K562 (cell line): Measurements from ENCODE around the gene LRPAP1. TPM values are rescaled to one million over a fixed set of nuclear protein-coding genes. Genes with fewer than 3 reads are reported as not detected.
A peak's percentile ranks its signal among the peaks of the same experiment; 100 is the strongest.

ENCODE experiments used
- ATAC-seq: fragments of 200-7000 bp; cut with Tn5 transposase; 3 replicates; pipeline ENCODE4 v1.9.1; 2020; ENCODE audit warnings: moderate library complexity
- BruUV-seq: library from RNA; stranded (reverse); fragments of 400-500 nt; replicated peaks from 2 replicates; lab custom pipeline; 2021; lab: Mats Ljungman, UMichigan
- CTCF ChIA-PET: fragments of 300-600 bp; formaldehyde crosslinking; extraction: SDS; loops from one replicate; lab custom pipeline; 2021; ENCODE audit warnings: low intra/inter-chr PET ratio; lab: Yijun Ruan, JAX
- POLR2A ChIA-PET: fragments of 300-600, 350-650 bp; sonication (Branson Sonifier 250); formaldehyde crosslinking; extraction: SDS; loops from one replicate; lab custom pipeline; 2021; ENCODE audit warnings: antibody characterized with exemption, inconsistent platforms; lab: Yijun Ruan, JAX
- DNase-seq, 4 experiments: peaks; one replicate each; pipeline versions ENCODE4 v3.0.0 to v3.0.0-alpha.2; 2011 to 2018; ENCODE audit warnings: low spot score in 3 of 4, mixed read lengths in 3 of 4; ENCODE audit errors: extremely low read depth in 1 of 4
- FAIRE-seq: peaks from 2 replicates; lab custom pipeline; 2011; peaks lifted over from hg19 to GRCh38; lab: Jason Lieb, UNC
- H2AFZ ChIP-seq: 2 replicates; pipeline ENCODE4 v1.6.0; 2011; ENCODE audit warnings: low read depth, low read length, control low read depth, inconsistent platforms
- H3K27ac ChIP-seq: fragments of 200-600 bp; 3 replicates; pipeline ENCODE4 v1.8.0; 2011; ENCODE audit warnings: low read depth, mild to moderate bottlenecking, control low read depth, inconsistent platforms, low read length, moderate library complexity, mixed read lengths; ENCODE audit errors: extremely low read depth
- H3K27me3 ChIP-seq, 2 experiments: fragments of 300-600 bp in 1 of 2; 2 replicates in 1 of 2; 3 replicates in 1 of 2; pipeline versions ENCODE4 v1.6.0 to v1.8.0; 2011; ENCODE audit warnings: inconsistent platforms in 2 of 2, low read length in 2 of 2, mild to moderate bottlenecking in 1 of 2, mixed read lengths in 1 of 2, moderate library complexity in 1 of 2; ENCODE audit not compliant: control insufficient read depth in 2 of 2, insufficient read depth in 2 of 2
- H3K36me3 ChIP-seq: fragments of 300-600 bp; 3 replicates; pipeline ENCODE4 v1.8.0; 2011; ENCODE audit warnings: mild to moderate bottlenecking, low read length, inconsistent platforms; ENCODE audit not compliant: control insufficient read depth, insufficient read depth
- H3K4me1 ChIP-seq, 2 experiments: fragments of 200-600 bp in 1 of 2; replicated peaks in 1 of 2; 2 replicates in 1 of 2; 3 replicates in 1 of 2; pipeline versions ENCODE4 v1.5.1 to v1.8.0; 2011; ENCODE audit warnings: inconsistent platforms in 2 of 2, low read length in 2 of 2, mild to moderate bottlenecking in 1 of 2, mixed read lengths in 1 of 2, moderate library complexity in 1 of 2; ENCODE audit not compliant: control insufficient read depth in 2 of 2, insufficient read depth in 2 of 2
- H3K4me2 ChIP-seq: 2 replicates; pipeline ENCODE4 v1.6.1; 2011; ENCODE audit warnings: low read length, control low read depth, inconsistent platforms, mixed read lengths; ENCODE audit not compliant: insufficient read depth
- H3K4me3 ChIP-seq: fragments of 200-600 bp; sonication (generic), shearing (Covaris generic); 2 replicates; pipeline ENCODE4 v1.5.1; 2016; ENCODE audit warnings: control low read depth, inconsistent platforms
- H3K79me2 ChIP-seq: fragments of 200-600 bp; 3 replicates; pipeline ENCODE4 v1.8.0; 2011; ENCODE audit warnings: low read length, inconsistent platforms; ENCODE audit not compliant: control insufficient read depth, insufficient read depth
- H3K9ac ChIP-seq, 2 experiments: 2 replicates each; pipeline versions ENCODE4 v1.6.0 to v1.6.1; 2011; ENCODE audit warnings: low read depth in 2 of 2, low read length in 2 of 2, control low read depth in 1 of 2, inconsistent platforms in 1 of 2, mild to moderate bottlenecking in 1 of 2, mixed read lengths in 1 of 2; ENCODE audit not compliant: insufficient read depth in 1 of 2
- H3K9me1 ChIP-seq: one replicate; pipeline ENCODE4 v1.6.0; 2011; ENCODE audit warnings: inconsistent platforms, mild to moderate bottlenecking, low read length, moderate library complexity; ENCODE audit not compliant: control insufficient read depth, insufficient read depth
- H3K9me3 ChIP-seq: replicated peaks from 2 replicates; pipeline ENCODE4 v1.5.1; 2011; ENCODE audit warnings: low read depth, low read length, inconsistent platforms; ENCODE audit not compliant: control insufficient read depth, insufficient read depth
- H4K20me1 ChIP-seq: replicated peaks from 2 replicates; pipeline ENCODE4 v1.6.1; 2011; ENCODE audit warnings: low read length, inconsistent platforms, mixed read lengths; ENCODE audit not compliant: control insufficient read depth, insufficient read depth
- ETV1 ChIP-seq: fragments of 450-650 bp; conservative IDR thresholded peaks from 2 replicates; pipeline ENCODE4 v1.6.1; 2016; ENCODE audit warnings: missing genetic modification characterization, control low read depth, low read depth, missing compliant biosample characterization
- HNRNPUL1 ChIP-seq: fragments of 200-400 bp; formaldehyde crosslinking; IDR thresholded peaks from 2 replicates; pipeline ENCODE4 v1.6.1; 2017; ENCODE audit warnings: low read length
- NUFIP1 ChIP-seq: fragments of 450-650 bp; IDR thresholded peaks from 2 replicates; pipeline ENCODE4 v1.6.1; 2018; ENCODE audit not compliant: partially characterized antibody
- RBM15 ChIP-seq: fragments of 200-400 bp; formaldehyde crosslinking; IDR thresholded peaks from 2 replicates; pipeline ENCODE4 v1.6.1; 2018; ENCODE audit warnings: mild to moderate bottlenecking, low read length, moderate library complexity; ENCODE audit not compliant: insufficient read depth
- SMAD4 ChIP-seq: fragments of 250-450 bp; sonication (Bioruptor Pico); conservative IDR thresholded peaks from 2 replicates; pipeline ENCODE4 v1.8.0; 2021; ENCODE audit warnings: inconsistent platforms, mild to moderate bottlenecking, moderate library complexity
- XRCC4 ChIP-seq: IDR thresholded peaks from one replicate; pipeline ENCODE4 v1.6.1; 2011; ENCODE audit not compliant: insufficient read depth, insufficient read length; ENCODE audit errors: extremely low read depth
- ZBTB8A ChIP-seq: fragments of 450-650 bp; IDR thresholded peaks from 2 replicates; pipeline ENCODE4 v1.6.1; 2018; ENCODE audit warnings: mild to moderate bottlenecking, moderate library complexity; ENCODE audit not compliant: partially characterized antibody
- ZNF717 ChIP-seq: fragments of 250-450 bp; sonication (Bioruptor Pico); IDR thresholded peaks from 2 replicates; pipeline ENCODE4 v1.5.0; 2021
- ZNF764 ChIP-seq: fragments of 250-450 bp; sonication (Bioruptor Pico); IDR thresholded peaks from 2 replicates; pipeline ENCODE4 v1.4.0; 2020; ENCODE audit warnings: low read depth, mild to moderate bottlenecking, moderate library complexity
- WGBS: fragments of 100-300 bp; shearing (Covaris generic); methylation state at CpG from one replicate; pipeline ENCODE4 v1.1.6; 2016; ENCODE audit warnings: low coverage, mixed read lengths; ENCODE audit not compliant: insufficient coverage; ENCODE audit errors: missing lambda C conversion rate; 5-methylcytosine and 5-hydroxymethylcytosine counted together
- in situ Hi-C: fragments of 300-500 bp; cut with MboI; formaldehyde crosslinking; loops from 4 replicates; pipeline ENCODE4 v1.15.0; 2018; ENCODE audit warnings: inconsistent platforms, mixed read lengths
- intact Hi-C: fragments of 100-400 bp; cut with micrococcal nuclease; formaldehyde crosslinking; loops from 2 replicates; pipeline ENCODE4 v1.14.2; 2022
- polyA plus RNA-seq, 8 experiments: library from polyadenylated mRNA; depleted of rRNA in 4 of 8; stranded (reverse) in 5 of 8; unstranded in 3 of 8; fragments of >200 nt; fragmentation: Nextera tagmentation in 2 of 8; fragmentation: Illumina TruSeq in 1 of 8; extraction: Ambion mirVana in 2 of 8; extraction: Trizol in 1 of 8; gene quantifications; 2 replicates each; pipeline versions ENCODE4 v1.2.1 to v1.2.3, GENCODE V29; 2011 to 2014; ENCODE audit warnings: inconsistent platforms in 1 of 8, missing spikeins in 1 of 8
- total RNA-seq, 7 experiments: library from RNA; depleted of rRNA in 6 of 7; stranded (reverse); fragments of >200 nt in 6 of 7; fragmentation: Illumina TruSeq in 2 of 7; extraction: Trizol in 2 of 7; gene quantifications; 2 replicates each; pipeline versions ENCODE4 v1.2.1 to v1.2.3, GENCODE V29; 2011 to 2021; ENCODE audit warnings: low replicate concordance in 1 of 7
- TF ChIP-seq, protein P1 (sequence below): sonication (generic); formaldehyde crosslinking; IDR thresholded peaks from 2 replicates; pipeline ENCODE4 v1.8.1; 2023; ENCODE audit warnings: missing genetic modification reagents, mild to moderate bottlenecking, borderline replicate concordance
- TF ChIP-seq, protein P2 (sequence below): fragments of 250-450 bp; sonication (Bioruptor Pico); IDR thresholded peaks from 2 replicates; pipeline ENCODE4 v1.5.0; 2020; ENCODE audit warnings: mild to moderate bottlenecking
- TF ChIP-seq, protein P3 (sequence below): sonication (generic); formaldehyde crosslinking; IDR thresholded peaks from 2 replicates; pipeline ENCODE4 v1.5.0; 2020; ENCODE audit warnings: missing genetic modification reagents

Gene LRPAP1
- total and polyA plus RNA-seq, 9 of the 15 experiments (the other 6 are each of a cell fraction or from before 2014, with no cell fraction given), result 1.1 to 75.5 (median 41.8) TPM

DNA sequence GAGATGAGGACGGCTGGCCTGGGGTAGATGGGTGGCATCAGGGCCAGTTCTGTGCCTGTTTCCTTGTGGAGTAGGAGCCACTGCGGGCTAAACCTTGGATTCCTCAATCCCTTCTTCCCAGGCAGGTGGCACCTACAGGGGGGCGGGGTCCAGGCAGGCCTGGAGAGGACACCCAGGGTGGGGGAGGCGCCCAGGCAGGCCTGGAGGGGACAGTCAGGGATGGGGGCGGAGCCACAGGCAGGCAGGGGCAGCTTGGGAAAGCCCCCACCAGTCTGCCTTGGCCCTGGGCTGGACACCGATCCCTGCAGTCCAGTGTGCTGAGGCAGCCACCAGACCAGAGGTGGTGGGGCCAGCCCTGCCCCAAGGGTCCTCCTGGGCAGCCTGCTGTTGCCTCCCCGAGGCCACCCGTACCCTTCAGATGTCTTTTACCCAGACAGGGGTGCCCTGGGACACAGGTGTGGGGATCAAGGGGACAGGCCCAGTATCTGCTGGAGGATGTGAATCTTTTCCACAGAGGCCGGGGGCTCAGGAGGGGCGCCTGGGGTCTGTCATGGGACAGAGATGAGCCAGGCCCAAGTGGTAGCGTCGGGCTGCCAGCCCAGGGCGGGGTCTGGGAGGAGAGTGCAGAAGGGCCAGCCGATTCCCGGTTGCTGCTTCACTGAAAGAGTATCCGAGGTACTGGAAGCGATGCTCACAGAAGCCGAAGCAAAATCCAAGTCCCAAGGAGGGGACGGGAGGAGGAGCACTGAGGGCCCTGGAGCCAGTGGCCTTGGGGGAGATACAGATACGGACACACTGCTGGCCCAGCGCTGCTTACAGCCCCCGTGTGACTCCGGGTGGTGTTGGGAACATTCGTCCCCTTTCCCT is 34.5 kb downstream of the LRPAP1 start:
- WGBS, result 25% methylated on average over 24 of the region's 24 CpGs
- Histone ChIP-seq H3K27ac (no peak overlapping the region), H3K4me1 (peaks cover 0 to 76% of the 10 kb centered on the region in 2 experiments; a peak in 2 of 5 replicates), H3K4me3 (no peak overlapping the region), H3K9ac (peak overlapping the region in 1 of 2 experiments; percentile 35; a peak in 1 of 4 replicates), H3K79me2 (no peaks in the 10 kb centered on the region), H3K27me3 (peaks cover 11 to 39% of the 10 kb centered on the region in 2 experiments), H3K9me1 (no peaks in the 10 kb centered on the region), H4K20me1 (peaks cover 27% of the 10 kb centered on the region; the same call in 1 of the 2 replicates), H3K36me3 (0 out of 3 replicates have a peak, but pooled peaks cover 3% of the 10 kb centered on the region), H3K9me3 (no peaks in the 10 kb centered on the region), H3K4me2 (no peak overlapping the region), H2AFZ (no peak overlapping the region)
- ChIA-PET CTCF (no interaction called here), POLR2A (interaction anchor here (0.8 kb wide), 1 partner anchor 369 kb away, joined by 3 read pairs; no protein-coding TSS in a partner anchor)
- intact Hi-C loops, result no loop called here
- no TSS peak for BruUV-seq
- ATAC-seq, result peak; percentile 36
- FAIRE-seq, result no peak
- peak; percentile 30 to 59 (median 54) for DNase-seq
- in situ Hi-C loops, result no loop called here
- TF ChIP-seq, protein P1, sequence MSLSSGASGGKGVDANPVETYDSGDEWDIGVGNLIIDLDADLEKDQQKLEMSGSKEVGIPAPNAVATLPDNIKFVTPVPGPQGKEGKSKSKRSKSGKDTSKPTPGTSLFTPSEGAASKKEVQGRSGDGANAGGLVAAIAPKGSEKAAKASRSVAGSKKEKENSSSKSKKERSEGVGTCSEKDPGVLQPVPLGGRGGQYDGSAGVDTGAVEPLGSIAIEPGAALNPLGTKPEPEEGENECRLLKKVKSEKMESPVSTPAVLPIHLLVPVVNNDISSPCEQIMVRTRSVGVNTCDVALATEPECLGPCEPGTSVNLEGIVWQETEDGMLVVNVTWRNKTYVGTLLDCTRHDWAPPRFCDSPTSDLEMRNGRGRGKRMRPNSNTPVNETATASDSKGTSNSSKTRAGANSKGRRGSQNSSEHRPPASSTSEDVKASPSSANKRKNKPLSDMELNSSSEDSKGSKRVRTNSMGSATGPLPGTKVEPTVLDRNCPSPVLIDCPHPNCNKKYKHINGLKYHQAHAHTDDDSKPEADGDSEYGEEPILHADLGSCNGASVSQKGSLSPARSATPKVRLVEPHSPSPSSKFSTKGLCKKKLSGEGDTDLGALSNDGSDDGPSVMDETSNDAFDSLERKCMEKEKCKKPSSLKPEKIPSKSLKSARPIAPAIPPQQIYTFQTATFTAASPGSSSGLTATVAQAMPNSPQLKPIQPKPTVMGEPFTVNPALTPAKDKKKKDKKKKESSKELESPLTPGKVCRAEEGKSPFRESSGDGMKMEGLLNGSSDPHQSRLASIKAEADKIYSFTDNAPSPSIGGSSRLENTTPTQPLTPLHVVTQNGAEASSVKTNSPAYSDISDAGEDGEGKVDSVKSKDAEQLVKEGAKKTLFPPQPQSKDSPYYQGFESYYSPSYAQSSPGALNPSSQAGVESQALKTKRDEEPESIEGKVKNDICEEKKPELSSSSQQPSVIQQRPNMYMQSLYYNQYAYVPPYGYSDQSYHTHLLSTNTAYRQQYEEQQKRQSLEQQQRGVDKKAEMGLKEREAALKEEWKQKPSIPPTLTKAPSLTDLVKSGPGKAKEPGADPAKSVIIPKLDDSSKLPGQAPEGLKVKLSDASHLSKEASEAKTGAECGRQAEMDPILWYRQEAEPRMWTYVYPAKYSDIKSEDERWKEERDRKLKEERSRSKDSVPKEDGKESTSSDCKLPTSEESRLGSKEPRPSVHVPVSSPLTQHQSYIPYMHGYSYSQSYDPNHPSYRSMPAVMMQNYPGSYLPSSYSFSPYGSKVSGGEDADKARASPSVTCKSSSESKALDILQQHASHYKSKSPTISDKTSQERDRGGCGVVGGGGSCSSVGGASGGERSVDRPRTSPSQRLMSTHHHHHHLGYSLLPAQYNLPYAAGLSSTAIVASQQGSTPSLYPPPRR (CRISPR knock-in tag), result no peak
- TF ChIP-seq ETV1 (tag) (no peak), ZNF717 (no peak), RBM15 (no peak), HNRNPUL1 (no peak), XRCC4 (no peak), NUFIP1 (no peak), ZBTB8A (no peak), SMAD4 (CRISPR knock-in tag) (no peak), ZNF764 (no peak)
- TF ChIP-seq, protein P2, sequence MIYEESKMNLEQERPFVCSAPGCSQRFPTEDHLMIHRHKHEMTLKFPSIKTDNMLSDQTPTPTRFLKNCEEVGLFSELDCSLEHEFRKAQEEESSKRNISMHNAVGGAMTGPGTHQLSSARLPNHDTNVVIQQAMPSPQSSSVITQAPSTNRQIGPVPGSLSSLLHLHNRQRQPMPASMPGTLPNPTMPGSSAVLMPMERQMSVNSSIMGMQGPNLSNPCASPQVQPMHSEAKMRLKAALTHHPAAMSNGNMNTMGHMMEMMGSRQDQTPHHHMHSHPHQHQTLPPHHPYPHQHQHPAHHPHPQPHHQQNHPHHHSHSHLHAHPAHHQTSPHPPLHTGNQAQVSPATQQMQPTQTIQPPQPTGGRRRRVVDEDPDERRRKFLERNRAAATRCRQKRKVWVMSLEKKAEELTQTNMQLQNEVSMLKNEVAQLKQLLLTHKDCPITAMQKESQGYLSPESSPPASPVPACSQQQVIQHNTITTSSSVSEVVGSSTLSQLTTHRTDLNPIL (CRISPR knock-in tag), result no peak
- TF ChIP-seq, protein P3, sequence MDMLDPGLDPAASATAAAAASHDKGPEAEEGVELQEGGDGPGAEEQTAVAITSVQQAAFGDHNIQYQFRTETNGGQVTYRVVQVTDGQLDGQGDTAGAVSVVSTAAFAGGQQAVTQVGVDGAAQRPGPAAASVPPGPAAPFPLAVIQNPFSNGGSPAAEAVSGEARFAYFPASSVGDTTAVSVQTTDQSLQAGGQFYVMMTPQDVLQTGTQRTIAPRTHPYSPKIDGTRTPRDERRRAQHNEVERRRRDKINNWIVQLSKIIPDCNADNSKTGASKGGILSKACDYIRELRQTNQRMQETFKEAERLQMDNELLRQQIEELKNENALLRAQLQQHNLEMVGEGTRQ (CRISPR knock-in tag), result no peak
